ENCODE measurements around the gene TMEM145. TPM values are rescaled to one million over a fixed set of nuclear protein-coding genes. Genes with fewer than 3 reads are reported as not detected.

The TMEM145 gene
- total and polyA plus RNA-seq, 8 donors = 0.21 to 1.6 (median 0.89) TPM

DNA sequence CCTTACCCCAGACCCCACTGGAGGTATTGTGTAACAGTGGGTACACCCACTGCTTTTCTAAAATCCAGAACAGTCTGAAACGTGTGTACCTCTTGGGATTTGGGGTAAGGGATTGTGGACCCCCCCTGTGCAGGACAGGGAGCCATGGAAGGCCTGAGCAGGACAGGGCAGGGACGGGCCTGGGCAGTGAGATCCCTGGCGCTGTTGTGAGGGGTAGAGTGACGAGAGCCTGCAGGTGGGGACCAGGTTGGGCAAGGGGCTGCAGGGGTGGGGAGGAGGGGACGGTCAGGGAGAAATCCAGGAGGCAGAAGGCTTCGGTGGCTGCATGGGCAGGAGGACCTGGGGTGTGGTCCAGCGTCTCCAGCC, 48.4 kb downstream of the TMEM145 start:
- Histone ChIP-seq H3K4me3 (no peak overlapping the region), H3K36me3 (peaks cover 0 to 33% of the 10 kb centered on the region in 2 donors), H3K27ac (no peak overlapping the region), H3K27me3 (no peaks in the 10 kb centered on the region), H3K4me1 (no peaks in the 10 kb centered on the region), H3K9me3 (peaks cover 0 to 7% of the 10 kb centered on the region in 2 donors)
- ATAC-seq (no peak), DNase-seq (no peak)
- intact Hi-C loops (cut with DNase I) = no loop called here
- TF ChIP-seq, protein P1, sequence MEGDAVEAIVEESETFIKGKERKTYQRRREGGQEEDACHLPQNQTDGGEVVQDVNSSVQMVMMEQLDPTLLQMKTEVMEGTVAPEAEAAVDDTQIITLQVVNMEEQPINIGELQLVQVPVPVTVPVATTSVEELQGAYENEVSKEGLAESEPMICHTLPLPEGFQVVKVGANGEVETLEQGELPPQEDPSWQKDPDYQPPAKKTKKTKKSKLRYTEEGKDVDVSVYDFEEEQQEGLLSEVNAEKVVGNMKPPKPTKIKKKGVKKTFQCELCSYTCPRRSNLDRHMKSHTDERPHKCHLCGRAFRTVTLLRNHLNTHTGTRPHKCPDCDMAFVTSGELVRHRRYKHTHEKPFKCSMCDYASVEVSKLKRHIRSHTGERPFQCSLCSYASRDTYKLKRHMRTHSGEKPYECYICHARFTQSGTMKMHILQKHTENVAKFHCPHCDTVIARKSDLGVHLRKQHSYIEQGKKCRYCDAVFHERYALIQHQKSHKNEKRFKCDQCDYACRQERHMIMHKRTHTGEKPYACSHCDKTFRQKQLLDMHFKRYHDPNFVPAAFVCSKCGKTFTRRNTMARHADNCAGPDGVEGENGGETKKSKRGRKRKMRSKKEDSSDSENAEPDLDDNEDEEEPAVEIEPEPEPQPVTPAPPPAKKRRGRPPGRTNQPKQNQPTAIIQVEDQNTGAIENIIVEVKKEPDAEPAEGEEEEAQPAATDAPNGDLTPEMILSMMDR (IDR thresholded peaks at IDR 0.05) = no peak

DNA sequence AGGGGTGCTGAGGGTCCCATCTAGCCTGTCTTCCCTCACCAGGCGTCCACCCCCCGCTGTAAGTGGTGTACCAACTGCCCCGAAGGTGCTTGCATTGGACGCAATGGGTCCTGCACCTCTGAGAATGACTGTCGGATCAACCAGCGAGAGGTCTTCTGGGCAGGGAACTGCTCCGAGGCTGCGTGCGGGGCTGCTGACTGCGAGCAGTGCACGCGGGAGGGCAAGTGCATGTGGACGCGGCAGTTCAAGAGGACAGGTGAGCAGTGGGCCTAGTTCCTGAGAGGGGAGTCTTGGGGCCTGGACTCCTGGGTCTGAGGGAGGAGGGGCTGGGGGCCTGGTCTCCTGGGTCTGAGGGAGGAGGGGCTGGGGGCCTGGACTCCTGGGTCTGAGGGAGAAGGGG, 49.2 kb downstream of the TMEM145 start:
- Histone ChIP-seq H3K4me3 (no peak overlapping the region), H3K9me3 (peaks cover 0 to 7% of the 10 kb centered on the region in 2 donors), H3K27ac (no peak overlapping the region), H3K27me3 (no peaks in the 10 kb centered on the region), H3K4me1 (no peaks in the 10 kb centered on the region), H3K36me3 (peaks cover 0 to 25% of the 10 kb centered on the region in 2 donors)
- DNase-seq (no peak), ATAC-seq (no peak)
- TF ChIP-seq, protein P1 (IDR thresholded peaks at IDR 0.05) = no peak
- intact Hi-C loops (cut with DNase I) = no loop called here

DNA sequence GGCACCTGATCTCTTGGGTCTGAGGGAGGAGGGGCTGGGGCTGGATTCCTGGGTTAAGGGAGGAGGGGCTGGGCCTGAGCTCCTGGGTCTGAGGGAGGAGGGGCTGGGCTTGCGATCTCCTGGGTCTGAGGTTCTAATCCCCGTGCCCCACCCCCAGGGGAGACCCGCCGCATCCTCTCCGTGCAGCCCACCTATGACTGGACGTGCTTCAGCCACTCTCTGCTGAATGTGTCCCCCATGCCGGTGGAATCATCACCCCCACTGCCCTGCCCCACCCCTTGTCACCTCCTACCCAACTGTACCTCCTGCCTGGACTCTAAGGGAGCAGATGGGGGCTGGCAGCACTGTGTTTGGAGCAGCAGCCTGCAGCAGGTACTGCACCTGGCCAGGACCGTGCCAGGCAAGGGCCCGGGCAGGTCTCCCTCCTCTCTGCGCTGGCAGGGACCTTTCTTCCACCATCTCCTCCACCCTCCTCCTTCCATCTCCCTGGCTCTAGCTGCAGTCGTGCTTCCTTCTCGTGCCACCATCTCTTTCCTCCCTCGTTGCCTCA, 49.9 kb downstream of the TMEM145 start:
- H3K27me3 ChIP-seq = no peaks in the 10 kb centered on the region
- DNase-seq = no peak
- intact Hi-C loops (cut with DNase I) = no loop called here
- H3K4me1 ChIP-seq = no peaks in the 10 kb centered on the region
- ATAC-seq = no peak
- TF ChIP-seq, protein P1 (IDR thresholded peaks at IDR 0.05) = no peak
- no peak overlapping the region for H3K4me3 ChIP-seq
- H3K36me3 ChIP-seq = peaks cover 0 to 19% of the 10 kb centered on the region in 2 donors
- H3K9me3 ChIP-seq = peaks cover 0 to 7% of the 10 kb centered on the region in 2 donors
- no peak overlapping the region for H3K27ac ChIP-seq

DNA sequence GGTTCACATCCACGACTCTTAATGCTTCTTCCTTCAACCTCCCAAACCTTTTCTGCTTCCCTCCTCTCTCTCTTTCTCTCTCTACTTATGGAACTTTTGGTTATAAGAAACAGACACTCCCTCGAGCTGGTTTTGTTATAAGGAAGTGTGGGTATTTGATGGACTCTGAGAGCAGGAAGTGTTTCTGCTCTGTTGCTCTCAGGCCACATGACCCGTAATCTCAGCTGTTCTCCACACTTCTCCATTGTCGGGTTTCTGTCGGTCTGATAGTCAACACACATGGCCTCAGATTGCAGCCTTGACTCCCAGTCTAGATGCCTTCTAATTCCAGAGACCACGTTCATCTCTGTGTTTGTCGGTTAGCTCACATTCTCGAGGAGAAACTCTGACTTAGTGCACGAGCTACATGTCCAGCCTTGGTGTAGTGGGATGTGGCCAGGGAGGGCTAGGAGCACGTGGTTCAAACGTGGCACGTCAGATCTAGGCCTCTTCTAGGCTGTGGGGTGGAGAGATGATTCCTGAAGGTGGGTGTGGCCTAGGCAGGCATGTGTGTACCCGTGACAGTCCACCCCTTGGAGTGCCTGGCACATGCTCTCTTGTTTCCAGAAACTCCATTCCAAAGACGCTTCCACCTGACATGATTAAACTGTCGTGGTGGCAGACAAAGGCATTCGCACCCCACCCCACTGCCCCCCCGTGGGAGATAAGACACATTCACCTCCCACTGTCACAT, 50.7 kb downstream of the TMEM145 start:
- Histone ChIP-seq H3K4me3 (no peak overlapping the region), H3K27me3 (no peaks in the 10 kb centered on the region), H3K9me3 (peaks cover 0 to 7% of the 10 kb centered on the region in 2 donors), H3K4me1 (no peaks in the 10 kb centered on the region), H3K27ac (no peak overlapping the region), H3K36me3 (peaks cover 0 to 15% of the 10 kb centered on the region in 2 donors)
- ATAC-seq (peak; percentile 39), DNase-seq (no peak)
- intact Hi-C loops (cut with DNase I) = no loop called here
- TF ChIP-seq, protein P1 (IDR thresholded peaks at IDR 0.05) = no peak

DNA sequence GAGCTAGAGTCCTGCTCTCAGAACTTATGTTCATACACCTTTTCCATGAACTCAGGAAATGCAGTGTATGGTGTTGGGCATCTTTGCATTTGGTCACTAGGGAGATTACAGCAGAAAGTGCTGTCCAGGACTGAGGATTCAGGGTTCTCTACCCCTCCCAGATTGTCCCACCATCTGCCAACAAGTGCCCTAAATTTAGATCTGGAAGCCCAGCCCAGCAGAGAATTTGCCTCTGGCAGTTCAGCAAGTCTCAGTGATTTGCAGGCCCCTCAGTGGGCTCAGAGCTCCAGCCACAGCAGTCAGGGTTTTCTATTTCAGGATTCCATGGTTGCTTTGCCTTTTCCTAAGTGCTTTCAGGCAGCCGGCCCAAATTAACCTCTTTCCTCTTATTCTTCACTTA, 53.6 kb downstream of the TMEM145 start:
- DNase-seq = no peak
- H3K4me1 ChIP-seq = no peaks in the 10 kb centered on the region
- H3K27ac ChIP-seq = no peak overlapping the region
- peaks cover 0 to 20% of the 10 kb centered on the region in 2 donors for H3K36me3 ChIP-seq
- ATAC-seq = no peak
- intact Hi-C loops (cut with DNase I) = no loop called here
- H3K9me3 ChIP-seq = peaks cover 0 to 7% of the 10 kb centered on the region in 2 donors
- H3K4me3 ChIP-seq = no peak overlapping the region
- TF ChIP-seq, protein P1 (IDR thresholded peaks at IDR 0.05) = no peak
- H3K27me3 ChIP-seq = no peaks in the 10 kb centered on the region
